Stimulated activated naive CD8-positive, alpha-beta T cell treated with anti-CD3 and anti-CD28 coated beads, Interleukin-15, amount 100 ng/mL, for 72 hours (primary cell): ENCODE data around the gene CAPN12.
A peak's percentile ranks its signal among the peaks of the same experiment; 100 is the strongest.

Experiments
- ATAC-seq: fragments of 150-1000 bp; cut with Tn5 transposase; 2 replicates; pipeline ENCODE4 v1.10.0; 2021; ENCODE audit warnings: mild to moderate bottlenecking, moderate library complexity
- DNase-seq, 2 donors: peaks; one replicate each; pipeline ENCODE4 v3.0.0; 2021 to 2022
- H3K27ac Mint-ChIP-seq, 2 donors: one replicate each; pipeline ENCODE4 v1.8.0; 2022; ENCODE audit warnings: mild to moderate bottlenecking in 2 of 2, mixed read lengths in 2 of 2, moderate library complexity in 2 of 2
- H3K27me3 Mint-ChIP-seq: one replicate; pipeline ENCODE4 v1.8.0; 2022; ENCODE audit warnings: mixed read lengths
- H3K4me1 Mint-ChIP-seq: one replicate; pipeline ENCODE4 v1.8.0; 2022; ENCODE audit warnings: mild to moderate bottlenecking, mixed read lengths
- H3K4me3 Mint-ChIP-seq, 2 donors: one replicate each; pipeline ENCODE4 v1.8.0; 2022; ENCODE audit warnings: mild to moderate bottlenecking in 2 of 2, mixed read lengths in 2 of 2, moderate library complexity in 1 of 2
- H3K9me3 Mint-ChIP-seq, 2 donors: one replicate each; pipeline ENCODE4 v1.8.0; 2022; ENCODE audit warnings: mixed read lengths in 2 of 2

Gene CAPN12

DNA sequence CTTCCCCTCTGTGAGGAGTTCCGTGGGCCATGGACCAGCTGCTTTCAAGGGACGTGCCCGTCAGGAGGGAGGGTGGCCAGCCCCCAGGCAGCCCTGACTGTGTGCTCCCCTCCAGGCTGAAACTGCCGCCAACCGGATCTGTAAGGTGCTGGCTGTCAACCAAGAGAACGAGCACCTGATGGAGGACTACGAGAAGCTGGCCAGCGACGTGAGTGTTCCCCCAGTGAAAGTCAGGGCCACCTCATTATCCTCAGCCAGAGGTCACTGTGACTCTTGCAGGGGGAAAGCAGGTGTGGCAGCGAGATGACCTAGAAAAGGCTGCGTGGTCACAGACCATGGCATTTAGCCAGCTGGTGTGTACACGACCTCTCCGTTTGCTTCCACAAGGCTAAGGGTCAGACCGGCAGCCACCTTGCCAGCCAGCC is 29.9 kb downstream of the CAPN12 start:
- no peaks in the 10 kb centered on the region for H3K9me3 Mint-ChIP-seq
- H3K27ac Mint-ChIP-seq = no peak overlapping the region
- H3K4me3 Mint-ChIP-seq = no peak overlapping the region
- no peak for DNase-seq
- no peaks in the 10 kb centered on the region for H3K4me1 Mint-ChIP-seq
- no peak for ATAC-seq
- H3K27me3 Mint-ChIP-seq = no peaks in the 10 kb centered on the region

DNA sequence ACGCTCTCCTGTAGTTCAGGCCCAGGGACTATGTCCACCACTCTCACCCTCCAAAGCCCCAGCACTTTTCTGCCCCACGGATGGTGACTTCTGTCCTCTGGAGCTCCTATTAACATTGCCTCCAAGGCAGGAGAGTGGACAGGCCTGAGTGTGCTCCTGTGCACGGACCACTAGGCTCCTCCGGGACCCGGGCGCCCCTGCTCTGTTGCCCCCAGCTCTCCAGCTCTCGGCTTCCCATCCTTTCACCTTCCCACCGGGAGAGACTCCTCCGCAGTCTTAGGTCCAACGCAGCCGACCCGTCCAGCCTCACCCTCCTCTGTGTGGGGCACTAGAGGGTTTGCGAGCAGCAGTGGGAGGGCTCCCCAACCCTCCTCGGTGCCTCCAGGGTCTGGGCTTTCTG is 30.4 kb downstream of the CAPN12 start:
- no peaks in the 10 kb centered on the region for H3K27me3 Mint-ChIP-seq
- no peak overlapping the region for H3K4me3 Mint-ChIP-seq
- no peaks in the 10 kb centered on the region for H3K4me1 Mint-ChIP-seq
- no peak for ATAC-seq
- DNase-seq = no peak
- H3K27ac Mint-ChIP-seq = peak overlapping the region; percentile 13 to 50
- no peaks in the 10 kb centered on the region for H3K9me3 Mint-ChIP-seq

DNA sequence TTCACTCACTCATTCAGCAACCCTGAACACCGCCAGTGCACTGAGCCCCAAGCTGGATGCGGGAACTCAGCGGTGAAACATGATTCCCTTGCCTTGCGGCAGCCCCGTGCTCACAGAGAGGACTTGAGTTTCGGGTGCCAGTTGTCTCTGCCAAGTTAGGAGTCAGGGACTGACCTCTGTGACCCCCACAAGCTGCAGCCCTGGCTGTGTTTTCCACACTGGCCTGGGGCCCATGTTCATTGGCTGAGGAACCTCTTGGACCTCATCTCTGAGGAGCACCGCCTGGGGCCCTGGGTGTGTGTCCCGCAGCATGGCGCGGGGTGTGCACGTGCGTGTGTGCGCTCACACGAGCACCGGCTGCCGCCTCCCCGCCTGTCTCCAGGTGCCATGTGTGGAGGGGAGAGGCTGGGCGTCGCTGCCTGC is 31.0 kb downstream of the CAPN12 start:
- Mint-ChIP-seq H3K4me3 (no peak overlapping the region), H3K4me1 (peaks cover 3% of the 10 kb centered on the region), H3K9me3 (no peaks in the 10 kb centered on the region), H3K27ac (no peak overlapping the region), H3K27me3 (no peaks in the 10 kb centered on the region)
- DNase-seq (no peak), ATAC-seq (peak; percentile 27)

DNA sequence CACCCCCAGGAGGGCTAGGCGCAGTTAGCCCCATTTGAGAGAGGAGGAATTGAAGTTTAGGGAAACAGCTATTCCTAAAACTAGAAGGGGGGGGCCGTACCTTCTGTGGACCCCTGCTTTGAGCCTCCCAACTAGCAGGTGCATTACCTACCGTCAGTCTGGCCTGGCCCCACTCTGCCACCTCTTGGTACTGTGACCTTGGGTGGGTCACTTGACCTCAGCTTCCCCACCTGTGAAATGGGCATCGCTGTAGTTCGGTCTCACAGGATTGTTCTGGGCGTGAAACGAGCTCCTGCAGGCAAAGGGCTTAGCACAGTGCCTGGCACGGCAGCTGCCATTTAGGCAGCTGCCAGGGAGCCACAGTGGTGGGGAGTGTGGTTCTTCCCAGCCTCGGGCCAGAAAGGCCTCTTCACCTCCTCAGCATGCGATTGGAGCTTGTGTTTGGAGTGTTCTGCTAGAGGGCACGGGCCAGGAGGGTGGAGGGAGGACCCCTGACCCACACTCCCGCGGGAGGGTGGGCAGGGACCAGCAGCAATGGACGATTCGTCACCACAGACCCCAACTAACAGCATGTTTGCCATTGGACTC is 32.0 kb downstream of the CAPN12 start:
- H3K4me1 Mint-ChIP-seq = peaks cover 4% of the 10 kb centered on the region
- peak overlapping the region in 1 of 2 donors; percentile 48 for H3K27ac Mint-ChIP-seq
- H3K4me3 Mint-ChIP-seq = no peak overlapping the region
- no peak for ATAC-seq
- H3K27me3 Mint-ChIP-seq = no peaks in the 10 kb centered on the region
- DNase-seq = no peak
- H3K9me3 Mint-ChIP-seq = no peaks in the 10 kb centered on the region

DNA sequence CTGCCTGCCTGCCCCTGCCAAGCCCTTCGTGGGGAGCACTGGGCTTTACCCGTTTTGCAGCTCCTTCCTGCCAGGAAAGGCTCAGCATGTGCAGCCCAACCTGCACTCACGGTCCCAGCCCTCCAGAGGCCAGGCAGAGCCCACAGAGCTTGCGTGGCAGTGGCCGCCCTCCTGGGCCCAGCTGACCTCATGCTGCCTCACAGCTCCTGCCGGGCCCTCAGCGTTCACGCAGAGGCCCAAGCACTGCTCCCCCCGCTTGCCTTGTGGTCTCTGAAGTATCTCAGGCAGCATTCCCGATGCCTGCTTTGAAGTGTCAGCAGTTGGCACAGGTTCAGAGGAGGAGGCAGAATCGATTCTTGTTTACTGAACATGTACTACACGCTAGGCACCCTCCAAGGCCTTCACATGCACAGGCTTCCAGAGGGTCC is 32.5 kb downstream of the CAPN12 start:
- Mint-ChIP-seq H3K27ac (no peak overlapping the region), H3K4me1 (peaks cover 4% of the 10 kb centered on the region), H3K4me3 (no peak overlapping the region), H3K9me3 (no peaks in the 10 kb centered on the region), H3K27me3 (no peaks in the 10 kb centered on the region)
- no peak for ATAC-seq
- no peak for DNase-seq

DNA sequence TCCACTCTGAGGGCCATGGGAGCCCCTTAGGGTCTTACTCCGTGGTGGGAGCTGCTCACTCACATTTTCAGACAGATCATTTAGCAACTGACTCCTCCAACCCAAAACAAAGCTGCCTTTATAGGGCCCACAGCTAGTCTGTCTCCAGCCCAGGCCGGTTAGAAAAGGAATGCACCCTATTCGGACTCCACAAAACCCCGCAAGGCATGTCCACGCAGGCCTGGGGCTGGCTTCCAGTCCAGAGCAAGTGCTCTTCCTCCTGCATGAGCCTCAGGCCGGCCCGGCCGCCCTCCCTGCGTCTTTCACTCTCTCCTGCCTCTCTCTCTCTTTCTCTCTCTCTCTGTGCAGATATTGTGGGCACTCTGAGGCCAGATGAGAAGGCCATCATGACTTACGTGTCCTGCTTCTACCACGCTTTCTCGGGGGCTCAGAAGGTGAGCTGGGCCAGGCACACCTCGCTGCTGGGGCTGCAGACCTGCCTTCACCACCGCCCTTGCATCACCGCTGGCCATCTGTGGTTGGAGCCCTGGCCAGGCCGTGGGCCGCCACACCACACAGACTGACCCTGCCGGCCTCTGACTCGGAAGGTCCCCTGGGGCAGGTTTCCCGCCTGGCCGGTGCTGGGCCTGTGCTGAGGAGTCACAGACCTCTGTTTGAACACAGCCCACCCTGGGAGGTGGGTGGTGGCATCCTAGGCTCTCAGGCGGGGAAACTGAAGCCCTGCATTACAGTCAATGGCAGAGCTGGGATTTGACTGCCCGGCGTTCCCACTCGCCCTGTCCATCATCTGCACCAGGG is 33.1 kb downstream of the CAPN12 start:
- H3K4me3 Mint-ChIP-seq = no peak overlapping the region
- peak overlapping the region in 1 of 2 donors; percentile 10 for H3K27ac Mint-ChIP-seq
- DNase-seq = no peak
- peaks cover 4% of the 10 kb centered on the region for H3K4me1 Mint-ChIP-seq
- no peaks in the 10 kb centered on the region for H3K9me3 Mint-ChIP-seq
- no peak for ATAC-seq
- no peaks in the 10 kb centered on the region for H3K27me3 Mint-ChIP-seq

DNA sequence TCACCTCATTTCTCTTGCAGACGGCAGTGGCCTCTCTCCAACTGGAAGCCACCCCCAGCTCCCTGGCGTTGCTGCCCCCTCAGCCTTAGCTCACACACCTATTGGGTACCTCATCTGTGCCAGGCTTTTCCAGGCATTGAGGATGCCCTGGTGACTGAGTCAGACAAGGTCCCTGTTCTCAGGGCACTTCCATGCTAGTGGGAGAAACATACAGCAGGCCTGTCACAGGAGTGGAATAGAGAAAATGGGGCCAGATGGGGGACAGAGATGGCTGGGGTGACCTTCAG is 33.9 kb downstream of the CAPN12 start:
- ATAC-seq (no peak), DNase-seq (no peak)
- H3K9me3 Mint-ChIP-seq = no peaks in the 10 kb centered on the region
- no peak overlapping the region for H3K27ac Mint-ChIP-seq
- H3K27me3 Mint-ChIP-seq = no peaks in the 10 kb centered on the region
- H3K4me3 Mint-ChIP-seq = no peak overlapping the region
- H3K4me1 Mint-ChIP-seq = peaks cover 4% of the 10 kb centered on the region

DNA sequence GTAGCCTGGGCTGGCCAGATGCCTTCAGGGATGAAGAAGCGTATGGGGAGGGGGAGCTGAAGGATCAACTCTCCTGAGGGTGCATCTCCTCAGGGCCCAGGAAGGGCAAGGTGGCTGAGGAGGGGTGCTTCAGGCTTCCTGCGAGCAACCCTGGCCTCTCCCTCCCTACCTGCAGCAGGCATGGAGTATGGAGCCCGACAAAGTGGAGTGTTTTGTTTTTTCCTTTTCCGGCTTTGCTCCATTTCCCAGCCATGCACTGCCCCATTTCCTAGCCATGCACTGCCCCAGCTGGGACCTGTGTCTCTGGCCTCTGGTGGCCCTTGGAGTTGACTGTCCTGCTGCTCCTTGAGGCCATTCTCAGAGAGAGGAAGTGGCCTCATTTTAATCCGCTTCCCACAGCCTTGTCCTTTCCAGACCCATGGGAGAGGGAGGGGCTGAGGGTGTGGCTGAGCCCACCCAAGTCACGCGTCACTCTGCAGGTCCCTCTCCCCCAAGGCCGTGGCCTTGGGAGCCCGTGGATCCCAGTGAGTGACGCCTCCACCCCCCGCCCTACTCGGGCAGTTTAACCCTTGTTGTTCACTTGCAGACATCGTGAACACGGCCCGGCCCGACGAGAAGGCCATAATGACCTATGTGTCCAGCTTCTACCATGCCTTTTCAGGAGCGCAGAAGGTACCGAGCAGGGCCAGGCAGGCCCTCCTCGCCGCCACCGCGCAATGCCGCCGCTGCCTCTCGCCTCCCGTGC is 34.4 kb downstream of the CAPN12 start:
- ATAC-seq = no peak
- Mint-ChIP-seq H3K4me1 (peaks cover 4% of the 10 kb centered on the region), H3K9me3 (no peaks in the 10 kb centered on the region), H3K27ac (peak overlapping the region in 1 of 2 donors; percentile 83), H3K4me3 (no peak overlapping the region), H3K27me3 (no peaks in the 10 kb centered on the region)
- DNase-seq = no peak

DNA sequence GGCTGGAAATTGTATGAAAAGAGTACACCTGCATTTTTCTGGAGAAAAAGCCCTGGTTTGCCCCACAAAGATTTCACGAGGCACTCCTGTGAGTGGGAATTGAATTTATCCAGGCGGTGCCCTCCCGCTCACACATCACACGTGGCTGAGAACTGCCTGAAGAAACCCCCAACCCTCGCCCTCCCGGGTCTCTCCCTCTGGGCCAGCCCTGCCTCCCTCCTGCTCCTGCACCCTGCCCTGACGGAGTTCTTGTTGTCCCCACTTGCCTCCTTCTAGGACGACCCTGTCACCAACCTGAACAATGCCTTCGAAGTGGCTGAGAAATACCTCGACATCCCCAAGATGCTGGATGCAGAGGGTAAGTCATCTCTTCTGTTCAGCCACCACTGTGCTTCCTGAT is 35.2 kb downstream of the CAPN12 start:
- Mint-ChIP-seq H3K27ac (peak overlapping the region in 1 of 2 donors; percentile 83), H3K4me1 (peaks cover 4% of the 10 kb centered on the region), H3K27me3 (no peaks in the 10 kb centered on the region), H3K4me3 (no peak overlapping the region), H3K9me3 (no peaks in the 10 kb centered on the region)
- ATAC-seq (no peak), DNase-seq (no peak)

DNA sequence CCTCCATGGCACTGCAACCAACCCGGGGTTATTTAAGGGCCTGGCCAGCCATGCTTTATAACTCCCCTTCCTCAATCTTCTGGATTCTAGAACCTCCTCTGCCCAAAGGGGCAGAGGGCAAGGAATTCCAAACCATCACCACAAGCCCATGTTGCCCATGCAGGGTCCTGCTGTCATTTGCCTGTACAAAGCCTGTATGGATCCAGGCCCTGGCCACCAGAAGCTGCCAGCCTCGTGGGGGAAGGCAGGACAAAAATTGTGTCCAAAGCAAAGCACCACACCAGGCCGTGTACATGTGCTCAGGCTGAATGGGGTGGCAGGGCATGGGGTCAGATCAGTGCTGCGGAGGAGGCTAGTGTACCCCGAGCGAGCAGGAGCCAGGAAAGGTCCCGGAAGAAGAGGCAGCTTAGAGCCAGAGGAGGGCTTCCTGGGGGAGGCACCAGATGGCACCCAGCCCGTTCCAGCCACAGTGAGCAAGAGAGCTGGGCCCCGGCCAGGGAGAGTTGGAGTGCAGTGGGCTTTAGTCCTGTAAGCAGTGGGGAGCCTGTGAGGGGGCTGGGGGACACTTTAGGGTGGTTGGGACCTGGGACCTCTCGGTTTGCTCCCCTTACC is 35.8 kb downstream of the CAPN12 start:
- peak overlapping the region in 1 of 2 donors; percentile 25 for H3K27ac Mint-ChIP-seq
- no peaks in the 10 kb centered on the region for H3K9me3 Mint-ChIP-seq
- ATAC-seq = no peak
- H3K4me3 Mint-ChIP-seq = no peak overlapping the region
- no peak for DNase-seq
- H3K27me3 Mint-ChIP-seq = no peaks in the 10 kb centered on the region
- peaks cover 4% of the 10 kb centered on the region for H3K4me1 Mint-ChIP-seq

DNA sequence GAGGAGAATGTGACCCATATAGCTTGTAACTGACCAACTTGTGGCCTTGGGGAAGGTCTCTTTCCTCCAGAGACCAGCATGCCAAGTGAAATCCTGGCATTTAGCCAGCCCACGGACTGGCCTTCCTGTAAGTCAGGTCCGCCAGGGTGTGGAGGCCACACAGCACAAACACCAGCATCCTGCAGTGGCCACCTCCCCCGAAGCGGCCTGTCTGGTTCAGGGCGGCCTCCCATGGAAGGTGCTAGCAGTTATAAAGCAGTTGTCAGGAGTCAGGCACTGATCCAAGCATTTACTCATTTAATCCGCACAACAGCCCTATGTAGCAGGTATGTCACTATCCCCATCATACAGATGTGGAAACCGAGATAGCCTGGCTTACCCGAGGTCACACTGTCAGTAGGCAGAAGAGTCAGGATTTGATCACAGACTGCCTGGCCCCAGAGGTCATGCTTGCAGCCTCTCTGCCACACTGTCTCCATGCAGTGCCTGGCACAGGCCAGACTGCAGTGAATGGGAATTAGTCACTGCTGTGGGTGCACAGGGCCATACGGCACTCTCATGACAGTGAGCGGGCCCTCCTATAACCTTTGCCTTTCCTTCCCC is 36.7 kb downstream of the CAPN12 start:
- ATAC-seq = no peak
- Mint-ChIP-seq H3K27ac (no peak overlapping the region), H3K4me1 (peaks cover 4% of the 10 kb centered on the region), H3K9me3 (no peaks in the 10 kb centered on the region), H3K27me3 (no peaks in the 10 kb centered on the region), H3K4me3 (no peak overlapping the region)
- no peak for DNase-seq

DNA sequence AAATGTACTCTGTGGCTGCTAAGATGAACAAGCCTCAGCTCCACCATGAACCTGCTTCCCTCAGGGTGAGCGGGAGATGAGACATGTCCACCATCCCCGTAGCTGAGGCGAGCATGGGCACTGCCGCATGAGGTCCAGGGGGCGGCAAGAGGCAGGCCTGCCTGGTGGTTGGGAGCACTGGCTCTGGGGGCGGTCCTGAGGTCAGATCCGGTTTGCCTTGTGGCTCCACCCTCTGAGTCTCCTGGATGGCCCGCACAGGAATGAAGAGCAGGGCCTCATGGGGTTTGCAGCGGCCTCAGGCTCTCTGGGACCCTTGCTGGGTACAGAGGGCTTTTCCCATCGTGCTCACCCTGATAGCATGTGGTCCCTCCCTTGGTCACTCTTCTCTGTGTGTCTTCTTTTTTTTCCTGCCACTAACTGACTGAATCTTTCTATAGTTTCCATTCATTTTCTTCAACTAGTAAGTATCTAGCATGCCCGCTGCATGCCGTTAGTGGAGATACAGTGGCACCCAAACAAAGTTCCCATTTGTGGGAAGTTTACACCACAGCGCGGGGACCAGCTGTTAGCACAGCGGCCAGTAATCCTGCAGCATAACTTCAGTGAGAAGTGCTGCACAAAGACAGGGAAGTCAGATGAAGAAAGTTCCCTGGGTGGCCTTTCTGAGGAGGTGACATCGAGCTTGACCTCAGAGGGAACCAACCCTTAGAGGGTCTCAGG is 37.3 kb downstream of the CAPN12 start:
- Mint-ChIP-seq H3K4me1 (peaks cover 4% of the 10 kb centered on the region), H3K4me3 (no peak overlapping the region), H3K27me3 (no peaks in the 10 kb centered on the region), H3K9me3 (no peaks in the 10 kb centered on the region), H3K27ac (peak overlapping the region in 1 of 2 donors; percentile 13)
- ATAC-seq (no peak), DNase-seq (no peak)

DNA sequence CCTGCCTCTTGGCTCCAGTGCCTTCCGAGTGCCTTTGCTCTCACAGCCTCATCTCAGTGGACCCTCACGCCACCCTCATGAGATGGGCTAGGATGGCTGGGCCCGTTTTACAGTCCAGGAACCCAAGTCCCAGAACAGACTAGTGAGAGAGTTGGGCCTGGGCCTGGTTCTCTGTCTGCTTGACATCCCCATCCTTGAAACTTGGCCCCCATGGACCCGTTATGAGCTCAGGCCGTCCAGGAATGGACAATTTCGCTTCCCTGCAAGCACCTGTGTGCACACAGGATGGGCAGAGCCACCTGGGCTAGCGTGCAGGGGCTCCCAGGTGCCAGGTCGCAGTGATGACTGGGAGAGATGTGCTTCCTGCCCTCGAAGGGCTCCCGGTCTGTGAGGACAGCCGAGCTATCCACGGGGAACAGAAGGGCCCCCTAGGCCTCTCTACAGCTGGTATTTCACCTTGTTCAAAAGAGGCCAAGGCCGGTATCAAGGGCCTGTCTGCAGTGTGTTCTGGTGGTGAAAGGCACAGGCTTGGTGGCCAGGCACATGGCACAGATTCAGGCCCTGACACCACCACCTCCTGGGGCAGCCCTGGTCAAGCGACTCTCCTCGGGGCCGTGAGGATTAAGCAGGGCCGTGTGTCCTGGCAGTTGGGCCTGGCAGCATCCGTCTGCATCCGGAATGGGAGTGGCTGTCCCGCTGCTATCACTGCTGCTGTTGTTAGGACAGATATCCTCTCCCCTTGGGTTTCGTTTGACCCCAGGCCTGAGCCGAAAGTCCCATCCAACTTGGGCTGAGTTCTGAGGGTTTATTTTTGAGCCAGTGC is 38.9 kb downstream of the CAPN12 start:
- no peak for ATAC-seq
- Mint-ChIP-seq H3K27ac (no peak overlapping the region), H3K4me3 (no peak overlapping the region), H3K27me3 (no peaks in the 10 kb centered on the region), H3K4me1 (peaks cover 4% of the 10 kb centered on the region), H3K9me3 (no peaks in the 10 kb centered on the region)
- no peak for DNase-seq

DNA sequence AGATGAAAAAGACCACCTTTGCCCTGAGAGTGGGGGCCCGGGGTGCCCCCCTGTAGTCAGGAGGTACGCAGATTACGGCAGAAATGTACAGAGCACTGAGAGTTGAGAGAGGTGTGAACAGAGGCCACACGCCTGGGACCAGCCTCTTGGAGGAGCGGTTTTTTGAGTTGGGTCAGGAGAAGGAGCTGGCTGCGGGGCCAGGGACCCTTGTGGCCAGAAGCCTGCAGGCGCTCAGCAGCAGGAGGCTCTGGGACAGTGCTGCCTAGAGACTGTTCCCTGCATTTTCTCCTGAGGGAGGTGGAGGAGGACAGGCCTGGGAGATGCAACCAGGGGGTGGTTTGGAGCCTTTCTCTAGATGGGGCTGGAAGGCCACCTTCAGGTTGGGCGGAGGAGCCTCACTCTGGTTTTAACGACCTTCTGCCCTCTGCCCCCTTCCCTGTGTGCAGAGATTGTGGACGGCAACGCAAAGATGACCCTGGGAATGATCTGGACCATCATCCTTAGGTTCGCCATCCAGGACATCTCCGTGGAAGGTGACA is 39.7 kb downstream of the CAPN12 start:
- ATAC-seq = no peak
- Mint-ChIP-seq H3K4me3 (no peak overlapping the region), H3K9me3 (no peaks in the 10 kb centered on the region), H3K27ac (no peak overlapping the region), H3K4me1 (peaks cover 6% of the 10 kb centered on the region), H3K27me3 (no peaks in the 10 kb centered on the region)
- DNase-seq = no peak
